Tibial nerve (tissue), 3 donors: ENCODE measurements around the gene TRIM13.

Source experiments
- CTCF ChIP-seq, 5 experiments: fragments of 200-600 bp in 3 of 5; fragments of 450-650 bp in 2 of 5; sonication (generic) in 3 of 5; IDR thresholded peaks; one replicate each; pipeline ENCODE4 v1.5.1; 2016 to 2019; ENCODE audit warnings: antibody characterized with exemption in 5 of 5, mild to moderate bottlenecking in 3 of 5, moderate library complexity in 2 of 5
- POLR2A ChIP-seq, 2 donors: fragments of 450-650 bp; IDR thresholded peaks; one replicate each; pipeline ENCODE4 v1.6.1; 2017; ENCODE audit warnings: antibody characterized with exemption in 2 of 2, mild to moderate bottlenecking in 2 of 2, moderate library complexity in 2 of 2

GRCh38 chr13:49951754-49952535 is 44.9 kb upstream of the TRIM13 start:
- TF ChIP-seq POLR2A (IDR thresholded peaks at IDR 0.05): no peak
- no peak for TF ChIP-seq CTCF (IDR thresholded peaks at IDR 0.05)
